ENCODE results near the gene CIAO2B. TPM values are rescaled to one million over a fixed set of nuclear protein-coding genes. Genes with fewer than 3 reads are reported as not detected.

CIAO2B gene
- polyA plus RNA-seq, 1 donor from 2014 or later = 339 TPM

GRCh38 chr16:66916518-66916917 lies 17.7 kb downstream of the CIAO2B start:
- TF ChIP-seq RAD21 (conservative IDR thresholded peaks at IDR 0.05) (no peak), EP300 (conservative IDR thresholded peaks at IDR 0.05; ENCODE audit: poor library complexity, severe bottlenecking) (no peak), SMC3 (conservative IDR thresholded peaks at IDR 0.05; ENCODE audit: poor library complexity) (no peak), CTCF (IDR thresholded peaks at IDR 0.05; ENCODE audit: poor library complexity, severe bottlenecking) (no peak), POLR2AphosphoS5 (IDR thresholded peaks at IDR 0.05) (no peak), TAF1 (IDR thresholded peaks at IDR 0.05; ENCODE audit: low read depth) (no peak), MXI1 (conservative IDR thresholded peaks at IDR 0.05; ENCODE audit: poor library complexity, severe bottlenecking) (no peak), REST (IDR thresholded peaks at IDR 0.05; ENCODE audit: borderline replicate concordance) (no peak), EZH2 (IDR thresholded peaks at IDR 0.05; ENCODE audit: borderline replicate concordance, insufficient read depth, low read length, poor library complexity, severe bottlenecking) (no peak)
- Histone ChIP-seq H3K9me3 (ENCODE audit: low read length) (no peaks in the 10 kb centered on the region), H3K79me2 (replicated peaks; ENCODE audit: insufficient read depth, low read length) (no peaks in the 10 kb centered on the region), H3K36me3 (ENCODE audit: insufficient read depth, low read length) (no peaks in the 10 kb centered on the region), H3F3A (ENCODE audit: insufficient read depth, low read length, poor library complexity, severe bottlenecking) (no peaks in the 10 kb centered on the region), H3K9ac (ENCODE audit: low read length) (no peak overlapping the region), H3K27ac (ENCODE audit: low read length) (no peak overlapping the region), H4K20me1 (ENCODE audit: insufficient read depth) (no peaks in the 10 kb centered on the region), H3K9me2 (ENCODE audit: insufficient read depth, low read length) (no peaks in the 10 kb centered on the region), H3K27me3 (ENCODE audit: insufficient read depth, low read depth, low read length) (no peaks in the 10 kb centered on the region), H3K4me2 (ENCODE audit: low read length) (no peak overlapping the region), H3K4me3 (ENCODE audit: low read length) (no peak overlapping the region), H2AFZ (ENCODE audit: low read depth, low read length) (no peak overlapping the region)

- Histone ChIP-seq H3K9ac (ENCODE audit: low read length) (no peak overlapping the region), H2AFZ (ENCODE audit: low read depth, low read length) (no peak overlapping the region), H3K9me3 (ENCODE audit: low read length) (no peaks in the 10 kb centered on the region), H3K27ac (ENCODE audit: low read length) (no peak overlapping the region), H3K27me3 (ENCODE audit: insufficient read depth, low read depth, low read length) (no peaks in the 10 kb centered on the region), H3K4me3 (ENCODE audit: low read length) (no peak overlapping the region), H3K4me2 (ENCODE audit: low read length) (no peak overlapping the region), H3K36me3 (ENCODE audit: insufficient read depth, low read length) (no peaks in the 10 kb centered on the region), H3K79me2 (replicated peaks; ENCODE audit: insufficient read depth, low read length) (no peaks in the 10 kb centered on the region), H4K20me1 (ENCODE audit: insufficient read depth) (no peaks in the 10 kb centered on the region), H3K9me2 (ENCODE audit: insufficient read depth, low read length) (no peaks in the 10 kb centered on the region), H3F3A (ENCODE audit: insufficient read depth, low read length, poor library complexity, severe bottlenecking) (no peaks in the 10 kb centered on the region)
- TF ChIP-seq EZH2 (IDR thresholded peaks at IDR 0.05; ENCODE audit: borderline replicate concordance, insufficient read depth, low read length, poor library complexity, severe bottlenecking) (no peak), REST (IDR thresholded peaks at IDR 0.05; ENCODE audit: borderline replicate concordance) (no peak), EP300 (conservative IDR thresholded peaks at IDR 0.05; ENCODE audit: poor library complexity, severe bottlenecking) (no peak), POLR2AphosphoS5 (IDR thresholded peaks at IDR 0.05) (no peak), TAF1 (IDR thresholded peaks at IDR 0.05; ENCODE audit: low read depth) (no peak)
Observed at GRCh38 chr16:66915041-66915440, 19.2 kb downstream of the CIAO2B start.
